ENCODE data around the gene FBLN2. TPM values are rescaled to one million over a fixed set of nuclear protein-coding genes. Genes with fewer than 3 reads are reported as not detected.

Gene FBLN2
- total and polyA plus RNA-seq, 8 donors: 1.8 to 143 (median 11.9) TPM

DNA sequence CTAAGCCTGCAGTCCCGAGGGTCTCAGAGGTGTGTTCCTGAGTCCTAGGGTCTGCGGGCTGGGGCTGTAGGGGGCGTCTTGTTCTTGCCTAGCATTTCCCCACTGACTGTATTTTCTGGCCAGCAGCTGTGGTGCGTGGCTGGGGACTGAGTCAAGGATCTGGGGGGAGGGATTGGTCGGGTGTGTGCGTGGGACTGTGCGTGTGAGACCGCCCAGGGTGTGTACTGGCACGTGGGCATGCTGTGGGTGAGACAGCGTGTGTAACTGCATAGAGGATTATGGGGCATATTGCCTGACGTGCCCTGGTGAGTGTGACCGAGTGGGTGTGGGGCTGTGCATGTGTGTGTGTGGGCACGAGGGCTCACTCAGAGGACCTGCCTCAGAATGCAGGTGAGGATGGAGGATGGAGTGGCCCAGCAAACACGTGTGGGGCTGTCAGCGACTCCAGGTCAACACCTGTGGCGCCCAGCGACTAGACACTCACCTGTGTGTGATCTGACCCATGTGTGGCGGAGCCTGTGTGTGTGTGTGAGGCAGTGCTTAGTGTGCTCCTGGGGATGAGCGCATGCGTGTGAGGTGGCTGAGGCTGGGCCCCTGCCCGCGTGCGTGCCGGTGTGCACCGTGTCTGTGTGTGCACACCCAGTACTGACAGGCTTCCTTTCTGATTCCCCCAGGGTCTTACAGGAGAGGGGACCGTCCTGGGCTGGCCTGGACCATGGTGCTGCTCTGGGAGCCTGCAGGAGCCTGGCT, 20.9 kb downstream of the FBLN2 start:
- WGBS, 5 donors: 78 to 90% (median 79%) methylated on average over 7 to 26 of the region's 26 CpGs
- intact Hi-C loops (cut with DNase I; ENCODE audit: low total_unique reads): no loop called here

DNA sequence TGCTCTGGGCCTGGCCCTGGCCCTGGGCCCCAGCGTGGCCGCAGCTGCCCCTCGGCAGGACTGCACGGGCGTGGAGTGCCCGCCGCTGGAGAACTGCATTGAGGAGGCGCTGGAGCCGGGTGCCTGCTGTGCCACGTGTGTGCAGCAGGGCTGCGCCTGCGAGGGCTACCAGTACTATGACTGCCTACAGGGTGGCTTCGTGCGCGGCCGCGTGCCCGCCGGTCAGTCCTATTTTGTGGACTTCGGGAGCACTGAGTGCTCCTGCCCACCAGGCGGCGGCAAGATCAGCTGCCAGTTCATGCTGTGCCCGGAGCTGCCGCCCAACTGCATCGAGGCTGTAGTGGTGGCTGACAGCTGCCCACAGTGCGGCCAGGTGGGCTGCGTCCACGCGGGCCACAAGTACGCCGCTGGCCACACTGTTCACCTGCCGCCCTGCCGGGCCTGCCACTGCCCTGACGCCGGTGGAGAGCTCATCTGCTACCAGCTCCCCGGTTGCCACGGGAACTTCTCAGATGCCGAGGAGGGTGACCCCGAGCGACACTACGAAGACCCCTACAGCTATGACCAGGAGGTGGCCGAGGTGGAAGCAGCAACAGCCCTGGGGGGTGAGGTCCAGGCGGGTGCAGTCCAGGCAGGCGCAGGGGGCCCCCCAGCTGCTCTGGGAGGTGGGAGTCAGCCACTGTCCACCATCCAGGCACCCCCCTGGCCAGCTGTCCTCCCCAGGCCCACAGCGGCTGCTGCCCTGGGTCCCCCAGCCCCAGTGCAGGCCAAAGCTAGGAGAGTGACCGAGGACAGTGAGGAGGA, 21.7 kb downstream of the FBLN2 start:
- Histone ChIP-seq H3K4me3 (no peak overlapping the region), H3K36me3 (no peaks in the 10 kb centered on the region), H3K27ac (no peak overlapping the region), H3K4me1 (no peaks in the 10 kb centered on the region), H3K27me3 (peaks cover 0 to 17% (median 0%) of the 10 kb centered on the region in 3 donors), H3K9me3 (no peaks in the 10 kb centered on the region)
- intact Hi-C loops (cut with DNase I; ENCODE audit: low total_unique reads): no loop called here
- DNase-seq: no peak
- no peak for TF ChIP-seq CTCF (IDR thresholded peaks at IDR 0.05)
- TF ChIP-seq EP300 (IDR thresholded peaks at IDR 0.05): no peak
- no peak for TF ChIP-seq POLR2AphosphoS5 (IDR thresholded peaks at IDR 0.05)
- TF ChIP-seq POLR2A (IDR thresholded peaks at IDR 0.05): no peak
- WGBS, 5 donors: 90 to 97% (median 92%) methylated on average over 20 to 46 of the region's 46 CpGs

More for the DNA sequence above, 20.9 kb downstream of the FBLN2 start:
- no peaks in the 10 kb centered on the region for H3K9me3 ChIP-seq
- no peak overlapping the region for H3K4me3 ChIP-seq
- no peaks in the 10 kb centered on the region for H3K4me1 ChIP-seq
- no peak overlapping the region for H3K27ac ChIP-seq
- H3K27me3 ChIP-seq: peaks cover 0 to 17% (median 0%) of the 10 kb centered on the region in 3 donors
- TF ChIP-seq EP300 (IDR thresholded peaks at IDR 0.05) (no peak), CTCF (IDR thresholded peaks at IDR 0.05) (no peak), POLR2AphosphoS5 (IDR thresholded peaks at IDR 0.05) (no peak), POLR2A (IDR thresholded peaks at IDR 0.05) (no peak)
- no peak for DNase-seq
- no peaks in the 10 kb centered on the region for H3K36me3 ChIP-seq

DNA sequence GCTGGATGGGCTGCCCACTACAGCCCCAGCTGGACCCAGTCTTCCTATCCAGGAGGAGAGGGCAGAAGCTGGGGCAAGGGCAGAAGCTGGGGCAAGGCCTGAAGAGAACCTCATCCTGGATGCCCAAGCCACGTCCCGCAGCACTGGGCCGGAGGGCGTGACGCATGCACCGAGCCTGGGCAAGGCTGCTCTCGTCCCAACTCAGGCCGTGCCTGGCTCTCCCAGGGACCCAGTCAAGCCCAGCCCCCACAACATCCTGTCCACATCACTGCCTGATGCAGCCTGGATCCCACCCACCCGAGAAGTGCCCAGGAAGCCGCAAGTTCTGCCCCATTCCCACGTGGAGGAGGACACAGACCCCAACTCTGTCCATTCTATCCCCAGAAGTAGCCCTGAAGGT, 22.3 kb downstream of the FBLN2 start:
- H3K27me3 ChIP-seq: peaks cover 0 to 17% (median 0%) of the 10 kb centered on the region in 3 donors
- intact Hi-C loops (cut with DNase I; ENCODE audit: low total_unique reads): no loop called here
- H3K4me3 ChIP-seq: no peak overlapping the region
- no peak for DNase-seq
- no peaks in the 10 kb centered on the region for H3K36me3 ChIP-seq
- no peaks in the 10 kb centered on the region for H3K9me3 ChIP-seq
- 82 to 87% (median 84%) methylated on average over 6 to 11 of the region's 11 CpGs for WGBS, 5 donors
- H3K4me1 ChIP-seq: no peaks in the 10 kb centered on the region
- no peak for TF ChIP-seq POLR2AphosphoS5 (IDR thresholded peaks at IDR 0.05)
- TF ChIP-seq CTCF (IDR thresholded peaks at IDR 0.05): no peak
- no peak for TF ChIP-seq POLR2A (IDR thresholded peaks at IDR 0.05)
- no peak for TF ChIP-seq EP300 (IDR thresholded peaks at IDR 0.05)
- no peak overlapping the region for H3K27ac ChIP-seq

DNA sequence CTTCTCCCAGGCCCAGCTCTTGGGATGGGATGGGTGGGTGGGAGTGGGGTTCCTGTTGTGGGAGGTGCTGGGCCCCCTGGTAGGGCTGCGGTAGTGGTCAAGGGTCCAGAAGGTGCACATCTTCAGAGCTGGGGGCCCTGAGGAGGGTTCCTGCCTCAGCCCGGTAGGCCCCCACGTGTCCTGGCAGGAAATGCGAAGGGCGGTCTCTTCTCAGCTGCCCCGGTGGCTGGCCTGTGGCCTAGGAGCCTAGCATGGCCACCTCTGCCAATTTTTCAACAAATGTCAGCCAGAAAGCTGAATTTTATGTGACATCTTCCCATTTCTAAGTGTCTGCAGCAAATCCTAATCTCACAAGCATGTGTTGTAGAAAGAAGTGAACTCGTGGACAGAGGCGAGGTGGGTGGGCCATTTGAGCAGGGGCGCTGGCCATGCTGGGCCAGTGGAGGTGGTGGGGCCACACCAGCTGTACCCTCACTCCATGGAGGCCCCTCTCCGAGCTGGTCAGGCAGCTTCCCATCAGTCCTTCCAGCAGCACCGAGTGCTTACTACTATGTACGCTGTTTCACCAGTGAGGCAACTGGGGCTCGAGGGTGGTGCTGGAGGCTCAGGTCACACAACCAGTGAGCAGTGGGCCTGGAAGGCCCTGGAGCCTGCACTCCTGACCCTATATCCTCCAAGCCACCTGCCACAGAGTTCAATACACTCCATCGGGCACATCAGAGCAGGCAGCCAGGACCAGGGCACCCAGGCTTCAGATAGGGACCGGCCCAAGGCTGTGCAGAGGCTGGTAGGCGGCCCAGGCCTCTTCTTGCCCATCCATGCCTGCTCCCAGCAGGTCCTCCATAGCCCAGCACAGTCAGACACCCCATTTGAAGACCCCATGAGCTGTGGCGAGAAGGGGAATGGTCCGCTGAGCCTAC, 23.2 kb downstream of the FBLN2 start:
- Histone ChIP-seq H3K27ac (no peak overlapping the region), H3K27me3 (peaks cover 0 to 17% (median 0%) of the 10 kb centered on the region in 3 donors), H3K4me1 (no peaks in the 10 kb centered on the region), H3K36me3 (no peaks in the 10 kb centered on the region), H3K9me3 (no peaks in the 10 kb centered on the region), H3K4me3 (no peak overlapping the region)
- no peak for DNase-seq
- intact Hi-C loops (cut with DNase I; ENCODE audit: low total_unique reads): no loop called here
- TF ChIP-seq EP300 (IDR thresholded peaks at IDR 0.05): no peak
- TF ChIP-seq POLR2A (IDR thresholded peaks at IDR 0.05): no peak
- TF ChIP-seq POLR2AphosphoS5 (IDR thresholded peaks at IDR 0.05): no peak
- no peak for TF ChIP-seq CTCF (IDR thresholded peaks at IDR 0.05)
- WGBS, 5 donors: 82 to 88% (median 87%) methylated on average over 9 to 18 of the region's 18 CpGs
